Measurements from ENCODE around the gene ATP4B.

ATP4B gene

DNA sequence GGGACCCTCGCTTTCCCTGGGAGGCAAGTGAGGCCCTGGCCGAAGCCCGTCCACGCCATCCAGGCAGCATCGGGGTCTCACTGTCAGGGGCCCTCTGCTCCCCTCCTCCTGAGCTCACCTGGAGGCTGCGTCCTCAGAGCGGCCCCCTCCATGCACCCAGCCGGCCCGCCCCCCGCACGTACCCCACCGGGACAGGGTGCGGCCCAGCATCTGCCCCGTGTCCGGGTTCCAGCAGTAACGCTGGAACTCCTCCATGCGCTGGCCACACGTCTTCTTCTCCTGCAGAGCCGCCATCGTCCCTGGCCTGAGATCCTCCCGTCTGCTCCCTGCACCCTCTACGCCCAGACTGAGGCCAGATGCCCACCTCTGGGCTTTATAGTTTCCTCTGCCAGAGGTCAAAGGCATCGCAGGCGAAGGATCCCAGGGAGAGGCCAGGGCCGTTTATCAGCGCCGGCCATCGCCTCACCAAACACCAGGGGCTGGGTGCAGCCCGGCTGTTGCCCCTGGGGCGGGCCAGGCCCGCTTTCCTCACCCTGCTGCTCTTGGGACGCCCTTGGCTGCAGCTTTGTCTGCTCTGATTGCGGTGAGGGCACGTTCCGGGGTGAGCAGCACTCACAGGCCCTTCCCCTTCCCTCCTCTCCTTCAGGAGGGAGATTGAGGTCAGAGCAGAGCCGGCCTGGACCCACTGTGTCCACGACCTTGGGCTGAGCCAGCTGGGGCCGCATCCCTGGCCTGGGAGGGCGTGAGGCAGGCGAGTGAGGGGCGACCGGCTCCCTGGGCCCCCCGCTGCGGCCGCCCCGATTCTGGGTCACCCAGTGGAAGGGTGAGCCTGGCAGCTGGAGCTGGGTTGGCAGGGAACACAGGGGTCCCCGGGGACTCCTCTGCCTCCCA, at the start of gene ATP4B:
ATP4B (minus strand) TSS at position 348 of the 891 bp plus-strand sequence; CDS start at position 294, 54 bp downstream.
- no peak for DNase-seq

DNA sequence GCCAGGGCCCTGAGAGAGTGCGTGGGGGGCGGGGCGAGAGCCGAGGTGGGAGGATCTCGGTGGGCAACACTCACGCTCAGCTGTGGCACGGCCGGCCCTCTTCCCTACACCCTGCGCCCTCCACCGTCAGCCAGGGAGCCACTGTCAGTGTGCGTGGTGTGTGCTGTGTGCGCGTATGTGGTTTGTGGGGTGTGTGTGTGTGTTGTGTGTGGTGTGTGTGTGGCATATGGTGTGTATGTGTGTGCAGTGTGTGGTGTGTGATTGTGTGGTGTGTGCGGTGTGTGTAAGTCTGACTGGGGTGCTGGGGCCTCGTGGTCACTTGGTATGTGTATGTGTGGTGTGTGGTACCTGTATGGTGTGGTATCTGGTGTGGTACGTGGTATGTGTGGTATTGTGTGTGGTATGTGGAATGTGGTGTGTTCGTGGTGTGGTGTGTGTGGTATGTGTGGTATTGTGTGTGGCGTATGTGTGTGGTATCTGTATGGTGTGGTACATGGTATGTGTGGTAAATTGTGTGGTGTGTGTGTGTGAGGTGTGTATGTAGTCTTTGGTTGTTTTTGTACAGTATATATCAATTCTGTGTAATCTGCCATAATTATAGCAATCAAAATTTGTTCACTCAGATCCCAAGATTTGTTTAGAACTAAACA, 14.1 kb upstream of the ATP4B start:
- DNase-seq = no peak

DNA sequence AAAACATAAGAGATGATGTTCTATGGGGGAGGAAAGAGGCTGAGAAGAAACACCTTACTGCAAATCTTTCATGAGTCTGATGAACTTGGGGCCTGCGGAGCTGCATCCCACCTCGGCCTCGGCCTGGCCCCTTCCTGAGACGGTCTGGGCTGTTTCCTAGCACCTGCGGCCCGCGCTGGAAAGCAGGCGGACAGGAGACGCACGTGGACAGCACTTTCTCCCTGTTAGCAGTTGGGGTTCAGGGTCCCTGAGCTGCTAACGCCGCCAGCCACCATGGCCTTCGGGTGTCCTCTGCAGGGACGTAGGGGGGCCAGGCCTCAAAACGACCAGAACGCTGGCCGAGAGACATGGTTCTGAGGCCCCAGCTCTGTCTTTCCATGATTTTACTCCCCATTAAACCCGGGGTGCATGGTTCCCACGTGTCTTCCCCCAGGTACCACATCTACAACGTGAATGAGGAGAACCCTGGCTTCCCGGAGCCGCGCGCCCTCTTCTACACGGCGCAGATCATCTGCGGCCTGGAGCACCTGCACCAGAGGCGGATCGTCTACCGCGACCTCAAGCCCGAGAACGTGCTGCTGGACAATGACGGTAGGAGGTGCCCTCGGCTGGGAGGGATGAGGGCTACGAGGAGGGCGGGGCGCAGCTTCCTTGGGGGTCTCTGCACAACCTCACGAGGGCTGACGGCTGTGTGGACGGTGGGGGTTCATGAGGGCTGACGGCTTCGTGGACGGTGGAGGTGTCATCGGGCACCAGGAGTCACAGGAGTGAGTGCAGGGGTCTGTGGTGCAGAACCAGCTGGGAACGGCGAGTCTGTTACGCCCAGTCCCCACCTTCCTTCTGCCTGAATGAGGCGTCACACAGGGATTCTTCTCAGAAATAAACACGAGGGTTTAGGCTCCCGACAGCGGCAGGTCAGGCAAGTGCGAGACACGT, 13.3 kb upstream of the ATP4B start:
- DNase-seq = no peak

DNA sequence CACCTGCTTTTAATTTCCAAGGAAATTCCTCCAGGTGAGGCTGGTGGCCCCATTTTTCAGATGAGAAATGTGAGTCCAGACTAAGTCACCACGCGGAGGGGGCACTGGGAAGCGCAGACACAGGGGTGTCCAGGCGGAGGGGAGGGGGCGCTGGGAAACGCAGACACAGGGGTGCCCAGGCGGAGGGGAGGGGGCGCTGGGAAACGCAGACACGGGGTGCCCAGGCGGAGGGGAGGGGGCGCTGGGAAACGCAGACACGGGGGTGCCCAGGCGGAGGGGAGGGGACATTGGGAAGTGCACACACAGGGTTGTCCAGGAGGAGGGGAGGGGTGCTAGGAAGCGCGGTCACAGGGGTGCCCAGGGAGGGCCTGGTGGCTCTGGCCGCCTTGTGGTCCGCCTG, 12.5 kb upstream of the ATP4B start:
- DNase-seq = no peak

DNA sequence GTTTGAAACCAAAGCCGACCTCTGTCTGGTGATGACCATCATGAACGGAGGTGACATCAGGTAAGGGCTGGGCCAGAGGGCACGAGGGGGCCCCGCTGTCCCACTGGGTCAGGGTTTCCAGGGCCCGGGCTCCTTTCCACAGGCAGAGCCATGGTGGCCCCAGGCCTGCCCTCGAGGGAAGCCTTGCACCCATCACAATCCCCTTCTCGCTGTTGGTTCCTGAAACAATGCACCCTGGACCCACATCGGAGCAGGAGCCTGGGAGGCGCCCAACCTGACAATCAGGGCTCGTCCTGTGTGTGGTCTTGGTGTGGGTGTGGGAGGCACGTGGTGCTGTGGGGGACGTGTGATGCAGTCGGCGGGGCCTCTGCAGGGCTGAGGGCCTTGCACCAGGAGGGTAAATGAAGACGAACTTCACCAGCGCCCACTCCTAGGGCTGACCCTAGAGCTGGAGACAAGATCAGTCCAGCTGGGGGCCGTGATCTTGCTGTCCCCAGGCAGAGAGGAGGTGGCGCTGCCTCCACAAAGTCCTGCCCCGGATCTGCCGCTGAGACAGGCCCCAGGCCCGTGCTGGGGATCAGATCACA, 11.8 kb upstream of the ATP4B start:
- DNase-seq = no peak

DNA sequence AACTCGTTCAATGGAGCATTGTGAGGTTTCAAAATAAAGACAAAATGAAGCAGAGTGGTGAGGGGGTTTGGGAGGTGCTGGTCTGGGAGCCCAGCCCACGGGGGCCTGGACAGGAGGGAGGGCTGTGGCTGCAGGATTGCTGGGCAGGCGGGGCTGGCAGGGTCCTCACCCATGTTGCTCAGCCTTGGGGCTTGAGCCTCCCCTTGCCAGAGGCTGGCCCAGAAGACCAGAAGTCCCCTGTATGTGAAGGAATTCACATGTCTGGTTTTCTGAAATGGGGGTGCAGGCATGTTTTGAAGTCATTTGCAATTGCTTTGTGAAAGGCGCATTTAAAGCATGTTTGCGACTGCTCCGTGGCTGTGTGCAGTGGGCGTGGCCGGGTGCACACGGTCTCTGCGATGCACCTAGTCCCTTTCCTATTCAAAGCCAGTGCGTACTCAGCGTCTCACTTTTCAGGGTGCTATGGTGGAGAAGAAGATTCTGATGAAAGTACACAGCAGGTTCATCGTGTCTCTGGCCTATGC, 11.3 kb upstream of the ATP4B start:
- no peak for DNase-seq

DNA sequence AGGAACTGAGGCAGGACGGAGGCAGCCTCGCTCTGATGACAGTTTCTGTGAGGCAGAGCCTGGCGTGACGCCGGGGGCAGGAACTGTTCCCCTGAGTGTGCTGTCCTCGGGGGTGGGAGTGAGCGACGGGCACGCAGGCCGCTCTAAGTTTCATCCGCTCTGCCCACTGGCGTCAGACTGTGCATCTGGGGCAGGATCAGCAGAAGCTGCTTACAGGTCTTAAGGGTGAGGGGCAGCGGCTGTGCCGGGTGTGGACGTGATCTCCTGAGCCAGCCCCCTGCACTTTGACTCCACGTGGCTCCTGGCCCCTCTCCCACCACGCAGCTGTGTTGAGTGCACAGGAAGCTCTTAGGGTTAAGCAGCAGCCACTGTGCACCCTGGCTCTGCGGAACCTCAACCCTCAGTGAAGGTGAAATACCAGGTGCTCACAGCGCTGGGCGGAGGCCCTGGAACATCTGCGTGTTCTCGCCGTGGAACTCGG, 10.5 kb upstream of the ATP4B start:
- no peak for DNase-seq

DNA sequence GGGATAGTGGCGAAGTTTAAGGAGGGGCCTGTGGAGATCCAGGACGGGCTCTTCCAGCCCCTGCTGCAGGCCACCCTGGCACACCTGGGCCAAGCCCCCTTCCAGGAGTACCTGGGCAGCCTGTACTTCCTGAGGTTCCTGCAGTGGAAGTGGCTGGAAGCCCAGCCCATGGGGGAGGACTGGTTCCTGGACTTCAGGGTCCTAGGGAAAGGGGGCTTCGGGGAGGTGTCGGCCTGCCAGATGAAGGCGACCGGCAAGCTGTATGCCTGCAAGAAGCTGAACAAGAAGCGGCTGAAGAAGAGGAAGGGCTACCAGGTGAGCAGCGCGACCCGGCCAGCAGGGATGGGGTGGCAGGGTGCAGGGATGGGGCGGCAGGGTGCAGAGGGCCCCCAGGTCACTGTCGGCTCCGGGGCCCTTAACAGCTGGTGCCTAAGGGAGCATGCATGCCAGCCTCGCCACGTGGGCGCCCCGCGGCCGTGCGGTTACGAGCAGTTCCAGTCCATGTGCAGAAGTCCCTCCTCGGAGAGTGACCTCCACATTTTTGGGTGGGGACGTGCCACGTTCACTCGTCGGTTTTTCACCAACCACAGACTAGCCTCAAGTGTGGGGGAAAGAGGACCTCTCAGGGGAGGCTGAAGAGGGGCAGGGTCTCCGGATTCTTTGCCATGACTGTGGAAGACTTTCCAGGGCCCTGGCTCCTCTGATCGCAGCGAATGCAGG, 9.9 kb upstream of the ATP4B start:
- DNase-seq = no peak

DNA sequence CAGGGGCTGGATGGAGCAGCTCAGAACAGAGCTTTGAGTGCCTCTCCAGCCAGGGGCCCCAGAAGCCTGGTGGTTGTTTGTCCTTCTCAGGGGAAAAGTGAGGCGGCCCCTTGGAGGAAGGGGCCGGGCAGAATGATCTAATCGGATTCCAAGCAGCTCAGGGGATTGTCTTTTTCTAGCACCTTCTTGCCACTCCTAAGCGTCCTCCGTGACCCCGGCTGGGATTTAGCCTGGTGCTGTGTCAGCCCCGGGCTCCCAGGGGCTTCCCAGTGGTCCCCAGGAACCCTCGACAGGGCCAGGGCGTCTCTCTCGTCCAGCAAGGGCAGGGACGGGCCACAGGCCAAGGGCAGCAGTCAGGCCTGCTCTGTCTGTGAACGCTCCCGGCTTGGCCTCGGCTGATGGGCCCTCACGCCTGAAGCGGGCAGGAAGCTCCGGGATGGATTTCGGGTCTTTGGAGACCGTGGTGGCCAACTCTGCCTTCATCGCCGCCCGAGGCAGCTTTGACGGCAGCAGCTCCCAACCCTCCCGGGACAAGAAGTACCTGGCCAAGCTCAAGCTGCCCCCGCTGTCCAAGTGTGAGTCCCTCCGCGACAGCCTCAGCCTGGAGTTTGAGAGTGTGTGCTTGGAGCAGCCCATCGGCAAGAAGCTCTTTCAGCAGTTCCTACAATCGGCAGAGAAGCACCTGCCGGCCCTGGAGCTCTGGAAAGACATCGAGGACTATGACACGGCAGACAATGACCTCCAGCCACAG, 9.1 kb upstream of the ATP4B start, which contains the start of gene GRK1:
GRK1 (plus strand) TSS at position 269 of the 751 bp plus-strand sequence; CDS start at position 437, 168 bp downstream.
- no peak for DNase-seq

DNA sequence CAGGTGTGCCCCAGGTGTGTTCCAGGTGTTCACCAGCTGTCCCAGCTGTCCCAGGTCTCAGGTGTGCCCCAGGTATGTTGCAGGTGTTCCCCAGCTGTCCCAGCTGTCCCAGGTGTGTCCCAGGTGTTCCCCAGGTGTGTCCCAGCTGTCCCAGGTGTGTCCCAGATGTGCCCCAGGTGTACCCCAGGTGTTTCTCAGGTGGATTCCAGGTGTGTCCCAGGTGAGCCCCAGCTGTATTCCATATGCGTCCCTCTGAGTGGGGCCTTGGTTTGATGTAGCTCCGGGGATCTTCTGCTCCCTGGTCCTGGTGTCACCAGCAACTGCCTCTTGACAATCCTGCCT, 8.3 kb upstream of the ATP4B start:
- no peak for DNase-seq

DNA sequence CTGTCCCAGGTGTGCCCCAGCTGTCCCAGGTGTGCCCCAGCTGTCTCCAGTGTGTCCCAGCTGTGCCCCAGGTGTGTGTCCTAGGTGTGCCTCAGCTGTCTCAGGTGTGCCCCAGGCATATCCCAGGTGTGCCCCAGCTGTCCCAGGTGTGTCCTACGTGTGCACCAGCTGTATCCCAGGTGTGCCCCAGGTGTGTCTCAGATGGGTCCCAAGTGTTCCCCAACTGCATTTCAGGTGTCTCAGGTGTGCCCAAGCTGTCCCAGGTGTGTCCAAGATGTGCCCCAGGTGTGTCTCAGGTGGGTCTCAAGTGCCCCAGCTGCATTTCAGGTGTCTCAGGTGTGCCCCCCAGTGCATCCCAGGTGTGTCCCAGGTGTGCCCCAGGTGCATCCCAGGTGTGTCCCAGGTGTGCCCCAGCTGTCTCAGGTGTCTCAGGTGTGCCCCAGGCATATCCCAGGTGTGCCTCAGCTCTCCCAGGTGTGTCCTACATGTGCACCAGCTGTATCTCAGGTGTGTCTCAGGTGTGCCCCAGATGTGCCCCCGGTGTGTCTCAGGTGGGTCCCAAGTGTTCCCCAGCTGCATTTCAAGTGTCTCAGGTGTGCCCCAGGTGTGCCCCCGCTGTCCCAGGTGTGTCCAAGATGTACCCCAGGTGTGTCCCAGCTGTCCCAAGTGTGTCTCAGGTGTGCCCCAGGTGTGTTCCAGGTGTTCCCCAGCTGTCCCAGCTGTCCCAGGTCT, 7.8 kb upstream of the ATP4B start:
- peak; percentile 42 for DNase-seq

DNA sequence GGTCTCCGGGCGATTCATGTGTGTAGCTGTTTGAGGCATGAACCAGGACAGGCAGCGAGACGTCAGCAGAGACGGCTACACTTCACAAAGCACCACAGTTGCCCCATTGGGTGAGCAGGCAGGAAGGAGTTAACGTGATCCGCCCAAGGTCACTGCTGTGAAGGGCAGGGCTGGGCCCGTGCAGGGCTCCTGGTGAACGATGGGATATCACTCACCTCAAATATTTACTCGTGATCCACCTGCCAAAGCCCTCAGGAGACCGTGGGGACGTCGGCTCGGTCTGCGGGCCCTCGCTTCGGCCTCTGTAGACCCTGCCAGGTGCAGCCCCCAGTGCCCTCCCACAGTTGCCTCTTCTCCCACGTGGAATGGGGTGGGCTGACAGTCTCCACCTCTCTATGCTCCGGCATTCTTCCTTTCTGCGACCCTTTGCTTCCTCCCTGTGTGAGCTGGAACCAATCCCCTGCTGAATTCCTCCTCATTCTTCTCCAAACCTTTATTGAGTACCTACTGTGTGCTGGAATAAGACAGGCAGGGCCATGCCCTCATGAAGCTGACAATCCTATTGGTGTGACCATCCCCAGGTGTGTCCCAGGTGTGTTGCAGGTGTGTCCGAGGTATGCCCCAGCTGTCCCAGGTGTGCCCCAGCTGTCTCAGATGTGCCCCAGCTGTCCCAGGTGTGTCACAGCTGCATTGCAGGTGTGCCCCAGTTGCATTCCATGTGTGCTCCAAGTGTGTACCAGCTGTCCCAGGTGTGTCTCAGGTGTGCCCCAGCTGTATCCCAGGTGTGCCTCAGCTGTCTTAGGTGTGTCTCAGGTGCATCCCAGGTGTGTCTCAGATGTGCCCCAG, 7.0 kb upstream of the ATP4B start:
- DNase-seq = no peak

DNA sequence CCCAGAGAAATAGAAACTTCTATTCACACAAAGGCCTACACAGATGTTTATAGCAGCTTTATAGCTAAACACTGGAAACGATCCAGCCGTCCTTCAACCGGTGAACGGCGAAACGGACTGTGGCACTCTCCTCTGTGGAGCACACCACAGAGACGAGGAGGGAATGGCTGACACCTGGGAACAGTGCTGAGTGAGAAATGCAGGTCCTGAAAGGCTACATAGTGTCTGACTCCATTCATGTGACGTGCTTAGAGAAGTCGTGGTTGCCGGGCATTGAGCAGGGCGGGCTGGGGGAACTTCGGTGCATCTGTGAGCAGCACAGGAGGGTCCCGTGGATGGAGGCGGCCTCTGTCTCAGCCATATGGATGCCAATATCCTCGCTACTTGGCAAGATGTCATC, 5.9 kb upstream of the ATP4B start:
- DNase-seq = no peak

DNA sequence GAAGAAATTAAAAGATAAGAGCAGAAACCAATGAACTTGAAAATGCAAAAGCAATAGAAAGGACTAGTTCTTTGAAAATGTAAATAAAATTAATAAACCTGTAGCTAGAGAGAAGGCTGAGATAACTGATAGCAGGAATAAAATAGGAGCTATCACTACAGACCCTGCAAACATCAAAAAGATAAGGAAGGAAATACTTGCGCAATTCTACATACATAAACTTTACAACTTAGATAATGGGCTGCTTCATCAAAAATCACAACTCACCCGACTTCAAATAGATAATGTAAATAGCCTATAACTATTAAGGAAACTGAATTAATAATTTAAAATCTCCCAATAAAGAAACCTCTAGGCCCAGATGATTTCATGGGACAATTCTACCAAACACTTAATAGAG, 3.5 kb upstream of the ATP4B start:
- DNase-seq = no peak

DNA sequence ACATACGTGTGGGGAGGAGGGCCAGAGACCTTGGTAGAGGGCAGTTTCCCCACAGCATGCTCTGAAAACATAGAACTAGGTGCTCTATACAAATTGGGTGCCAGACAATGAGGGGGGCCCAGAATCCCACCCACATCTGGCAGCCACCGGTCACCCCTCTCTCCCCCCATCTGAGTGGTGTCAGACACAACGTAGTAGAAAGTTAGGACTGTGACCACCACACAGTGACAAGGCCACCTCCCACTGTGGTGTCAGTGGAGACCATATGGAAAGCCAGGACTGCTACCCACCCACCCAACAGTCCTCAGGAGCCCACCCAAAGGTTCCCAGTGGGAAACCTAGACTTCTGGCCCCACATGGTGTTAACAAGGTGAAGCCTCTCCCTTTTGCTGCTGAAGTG, 2.1 kb upstream of the ATP4B start:
- DNase-seq = no peak

DNA sequence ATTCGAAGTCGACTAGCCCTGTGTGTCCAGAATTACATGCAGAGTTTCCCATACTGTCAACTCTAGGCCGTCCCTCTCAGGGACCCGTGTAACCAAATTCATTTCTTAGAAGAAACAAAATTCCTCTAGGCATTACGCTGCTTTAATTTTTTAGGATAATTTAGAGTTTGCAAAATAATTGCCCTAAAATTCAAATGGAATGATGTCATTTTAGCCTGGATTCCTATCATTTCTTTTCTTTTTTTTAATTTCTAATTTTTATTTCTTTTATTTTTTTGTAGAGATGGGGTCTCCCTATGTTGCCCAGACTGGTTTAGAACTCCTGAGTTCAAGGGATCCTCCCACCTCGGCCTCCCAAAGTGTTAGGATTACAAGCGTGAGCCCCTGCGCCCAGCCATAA, 1.3 kb upstream of the ATP4B start:
- DNase-seq = no peak

DNA sequence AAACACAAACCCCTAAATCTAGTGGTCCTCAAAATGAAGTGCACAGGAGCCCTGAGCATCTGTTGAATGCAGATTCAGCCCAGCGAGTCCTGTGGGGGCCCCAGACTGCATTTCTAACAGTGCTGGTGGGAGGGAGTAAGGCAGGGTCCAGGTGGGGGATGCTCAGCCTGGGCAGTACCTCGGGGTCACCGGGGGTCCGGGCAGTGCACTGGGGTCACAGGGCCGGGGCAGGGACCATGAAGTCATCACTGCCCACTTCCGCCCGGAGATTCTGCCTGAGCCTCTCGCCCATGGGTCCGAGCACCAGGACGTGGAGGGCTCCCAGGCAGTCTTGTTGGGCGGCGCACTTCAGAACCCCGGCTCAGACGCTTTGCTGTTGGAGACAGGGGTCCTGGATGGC, 838 bp upstream of the ATP4B start:
- no peak for DNase-seq

DNA sequence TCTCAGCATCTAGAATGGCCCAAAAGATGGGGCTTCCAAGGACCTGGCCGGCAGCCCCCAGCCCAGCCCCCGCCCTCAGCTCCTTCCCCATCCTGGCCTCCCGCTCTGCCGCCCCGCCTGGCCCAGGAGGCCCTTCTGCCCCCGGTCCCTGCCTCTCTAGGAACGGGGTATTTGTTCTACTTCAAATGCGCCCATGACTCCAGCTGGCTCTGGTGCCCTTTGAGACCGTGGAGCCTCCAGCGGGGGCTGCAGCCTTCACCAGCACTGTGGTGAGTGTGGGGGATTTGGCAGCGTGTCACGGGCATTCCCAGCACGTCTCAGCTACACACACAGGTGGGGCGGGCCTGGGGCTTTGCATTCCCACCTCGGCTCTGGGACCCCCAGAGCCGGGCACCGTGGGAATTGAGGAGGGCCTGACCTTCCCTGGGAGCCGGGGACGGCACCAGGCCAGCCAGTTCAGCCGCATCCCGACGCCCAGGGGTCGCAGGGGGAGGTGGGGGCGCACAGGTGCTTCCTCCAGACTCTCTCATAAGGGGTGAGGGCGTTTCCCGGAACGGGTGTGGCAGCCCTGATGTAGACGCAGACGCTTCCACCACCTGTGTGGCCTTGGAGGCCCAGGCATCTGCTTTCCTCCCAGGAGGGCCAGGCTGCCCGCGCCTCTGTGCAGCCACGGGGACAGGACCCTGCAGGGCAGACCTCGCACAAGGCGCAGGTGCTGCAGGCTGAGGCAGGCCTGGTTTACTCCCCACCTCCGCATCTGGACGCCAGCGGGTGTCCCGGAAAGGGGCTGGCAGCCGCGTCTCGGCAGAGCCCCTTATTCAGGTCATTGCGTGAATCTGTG, 947 bp downstream of the ATP4B start:
- no peak for DNase-seq

All from eye (tissue), 1 donor.